GM06990 (cell line): Measurements from ENCODE around the gene AKAP6.

Source experiments
- DNase-seq: peaks from one replicate; pipeline ENCODE4 v3.0.0-alpha.2; 2011; ENCODE audit not compliant: insufficient read length; ENCODE audit errors: extremely low read depth
- H3K27me3 ChIP-seq: replicated peaks from 2 replicates; pipeline ENCODE4 v1.6.0; 2011; ENCODE audit warnings: low read length; ENCODE audit not compliant: control insufficient read depth, insufficient read depth
- H3K36me3 ChIP-seq: 2 replicates; pipeline ENCODE4 v1.5.1; 2011; ENCODE audit warnings: low read length; ENCODE audit not compliant: control insufficient read depth, insufficient read depth
- H3K4me3 ChIP-seq: replicated peaks from 2 replicates; pipeline ENCODE4 v1.5.1; 2011; ENCODE audit warnings: low read depth, mild to moderate bottlenecking, control low read depth, low read length
- CTCF ChIP-seq: IDR thresholded peaks from 2 replicates; pipeline ENCODE4 v1.5.1; 2011; ENCODE audit warnings: low read length, control low read depth, mild to moderate bottlenecking, inconsistent platforms; ENCODE audit not compliant: insufficient read depth, poor library complexity, severe bottlenecking

The AKAP6 gene

GRCh38 chr14:32841698-32842097 lies 512.6 kb downstream of the AKAP6 start:
- TF ChIP-seq CTCF = no peak
- H3K4me3 ChIP-seq = no peak overlapping the region
- H3K36me3 ChIP-seq = no peaks in the 10 kb centered on the region
- no peak for DNase-seq
- no peaks in the 10 kb centered on the region for H3K27me3 ChIP-seq

GRCh38 chr14:32846821-32847365 lies 517.8 kb downstream of the AKAP6 start:
- no peak for DNase-seq
- Histone ChIP-seq H3K27me3 (no peaks in the 10 kb centered on the region), H3K36me3 (no peaks in the 10 kb centered on the region), H3K4me3 (no peak overlapping the region)
- no peak for TF ChIP-seq CTCF

- no peak for TF ChIP-seq CTCF
- Histone ChIP-seq H3K4me3 (no peak overlapping the region), H3K36me3 (no peaks in the 10 kb centered on the region), H3K27me3 (no peaks in the 10 kb centered on the region)
- DNase-seq = no peak
Observed at GRCh38 chr14:32847867-32848266, 518.8 kb downstream of the AKAP6 start.

- H3K27me3 ChIP-seq = no peaks in the 10 kb centered on the region
- no peaks in the 10 kb centered on the region for H3K36me3 ChIP-seq
- no peak for DNase-seq
- TF ChIP-seq CTCF = no peak
- H3K4me3 ChIP-seq = no peak overlapping the region
Observed at GRCh38 chr14:32865827-32866376, 536.8 kb downstream of the AKAP6 start.

- H3K4me3 ChIP-seq = no peak overlapping the region
Observed at GRCh38 chr14:32883188-32883587, 554.1 kb downstream of the AKAP6 start.

More at GRCh38 chr14:32883188-32883587, 554.1 kb downstream of the AKAP6 start:
- no peak for DNase-seq
- Histone ChIP-seq H3K27me3 (no peaks in the 10 kb centered on the region), H3K36me3 (no peaks in the 10 kb centered on the region)
- no peak for TF ChIP-seq CTCF
